ENCODE results near the gene NIPSNAP2. TPM values are rescaled to one million over a fixed set of nuclear protein-coding genes. Genes with fewer than 3 reads are reported as not detected.
"Not testable (repeated sequence)": the region's sequence is repeated elsewhere in the genome, so short reads cannot be mapped to it uniquely, and the experiment has no call there.

The NIPSNAP2 gene
- total RNA-seq, 2 donors from 2014 or later = 46.0 to 47.1 TPM

DNA sequence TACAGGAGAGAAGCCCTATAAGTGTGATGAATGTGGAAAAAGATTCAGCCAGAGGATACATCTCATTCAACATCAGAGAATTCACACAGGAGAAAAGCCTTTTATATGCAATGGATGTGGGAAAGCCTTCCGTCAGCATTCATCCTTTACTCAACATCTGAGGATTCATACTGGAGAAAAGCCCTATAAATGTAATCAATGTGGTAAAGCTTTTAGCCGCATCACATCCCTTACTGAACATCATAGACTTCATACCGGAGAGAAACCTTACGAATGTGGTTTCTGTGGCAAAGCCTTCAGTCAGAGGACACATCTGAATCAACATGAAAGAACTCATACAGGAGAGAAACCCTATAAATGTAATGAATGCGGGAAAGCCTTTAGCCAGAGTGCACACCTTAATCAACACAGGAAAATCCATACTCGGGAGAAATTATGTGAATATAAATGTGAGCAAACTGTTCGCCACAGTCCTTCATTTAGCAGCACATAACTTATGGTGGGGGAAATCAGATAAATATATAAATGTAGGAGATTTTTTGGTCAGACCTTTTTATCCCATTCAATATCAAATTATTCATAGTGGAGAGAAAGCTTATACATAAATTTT, 24.8 kb upstream of the NIPSNAP2 start:
- Histone ChIP-seq H3K4me3 (peak overlapping the region; percentile 4), H3K4me1 (ENCODE audit: control insufficient read depth in 1 of 2, low read depth in 2 of 2) (no peaks in the 10 kb centered on the region), H3K27ac (no peak overlapping the region), H3K27me3 (replicated peaks; ENCODE audit: insufficient read depth) (no peaks in the 10 kb centered on the region), H3K9me3 (peaks cover 46% of the 10 kb centered on the region), H3K36me3 (peaks cover 2% of the 10 kb centered on the region)
- no peak for ATAC-seq (ENCODE audit: insufficient number of reproducible peaks, low FRiP score, low read depth)
- no peak for DNase-seq (ENCODE audit: low spot score)
- TF ChIP-seq, protein P1, sequence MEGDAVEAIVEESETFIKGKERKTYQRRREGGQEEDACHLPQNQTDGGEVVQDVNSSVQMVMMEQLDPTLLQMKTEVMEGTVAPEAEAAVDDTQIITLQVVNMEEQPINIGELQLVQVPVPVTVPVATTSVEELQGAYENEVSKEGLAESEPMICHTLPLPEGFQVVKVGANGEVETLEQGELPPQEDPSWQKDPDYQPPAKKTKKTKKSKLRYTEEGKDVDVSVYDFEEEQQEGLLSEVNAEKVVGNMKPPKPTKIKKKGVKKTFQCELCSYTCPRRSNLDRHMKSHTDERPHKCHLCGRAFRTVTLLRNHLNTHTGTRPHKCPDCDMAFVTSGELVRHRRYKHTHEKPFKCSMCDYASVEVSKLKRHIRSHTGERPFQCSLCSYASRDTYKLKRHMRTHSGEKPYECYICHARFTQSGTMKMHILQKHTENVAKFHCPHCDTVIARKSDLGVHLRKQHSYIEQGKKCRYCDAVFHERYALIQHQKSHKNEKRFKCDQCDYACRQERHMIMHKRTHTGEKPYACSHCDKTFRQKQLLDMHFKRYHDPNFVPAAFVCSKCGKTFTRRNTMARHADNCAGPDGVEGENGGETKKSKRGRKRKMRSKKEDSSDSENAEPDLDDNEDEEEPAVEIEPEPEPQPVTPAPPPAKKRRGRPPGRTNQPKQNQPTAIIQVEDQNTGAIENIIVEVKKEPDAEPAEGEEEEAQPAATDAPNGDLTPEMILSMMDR (IDR thresholded peaks at IDR 0.05) = no peak

DNA sequence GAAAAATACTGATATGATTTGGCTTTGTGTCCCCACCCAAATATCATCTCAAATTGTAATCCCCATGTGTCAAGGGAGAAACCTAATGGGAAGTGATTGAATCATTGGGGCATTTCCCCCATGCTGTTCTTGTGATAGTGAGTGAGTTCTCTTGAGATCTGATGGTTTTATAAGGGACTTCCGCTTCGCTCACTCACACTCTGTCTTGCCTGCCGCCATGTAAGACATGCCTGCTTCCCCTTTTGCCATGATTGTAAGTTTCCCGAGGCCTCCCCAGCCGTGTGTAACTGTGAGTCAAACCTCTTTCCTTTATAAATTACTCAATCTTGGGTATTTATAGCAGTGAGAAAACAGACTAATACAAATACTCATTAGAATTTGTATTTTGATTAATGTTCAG, 17.8 kb upstream of the NIPSNAP2 start:
- Histone ChIP-seq H3K27me3 (replicated peaks; ENCODE audit: insufficient read depth) (no peaks in the 10 kb centered on the region), H3K27ac (no peak overlapping the region), H3K9me3 (no peaks in the 10 kb centered on the region), H3K4me3 (no peak overlapping the region), H3K4me1 (ENCODE audit: control insufficient read depth in 1 of 2, low read depth in 2 of 2) (no peaks in the 10 kb centered on the region), H3K36me3 (no peaks in the 10 kb centered on the region)
- DNase-seq (ENCODE audit: low spot score) (no peak), ATAC-seq (ENCODE audit: insufficient number of reproducible peaks, low FRiP score, low read depth) (no peak)
- TF ChIP-seq, protein P1 (IDR thresholded peaks at IDR 0.05) = no peak

DNA sequence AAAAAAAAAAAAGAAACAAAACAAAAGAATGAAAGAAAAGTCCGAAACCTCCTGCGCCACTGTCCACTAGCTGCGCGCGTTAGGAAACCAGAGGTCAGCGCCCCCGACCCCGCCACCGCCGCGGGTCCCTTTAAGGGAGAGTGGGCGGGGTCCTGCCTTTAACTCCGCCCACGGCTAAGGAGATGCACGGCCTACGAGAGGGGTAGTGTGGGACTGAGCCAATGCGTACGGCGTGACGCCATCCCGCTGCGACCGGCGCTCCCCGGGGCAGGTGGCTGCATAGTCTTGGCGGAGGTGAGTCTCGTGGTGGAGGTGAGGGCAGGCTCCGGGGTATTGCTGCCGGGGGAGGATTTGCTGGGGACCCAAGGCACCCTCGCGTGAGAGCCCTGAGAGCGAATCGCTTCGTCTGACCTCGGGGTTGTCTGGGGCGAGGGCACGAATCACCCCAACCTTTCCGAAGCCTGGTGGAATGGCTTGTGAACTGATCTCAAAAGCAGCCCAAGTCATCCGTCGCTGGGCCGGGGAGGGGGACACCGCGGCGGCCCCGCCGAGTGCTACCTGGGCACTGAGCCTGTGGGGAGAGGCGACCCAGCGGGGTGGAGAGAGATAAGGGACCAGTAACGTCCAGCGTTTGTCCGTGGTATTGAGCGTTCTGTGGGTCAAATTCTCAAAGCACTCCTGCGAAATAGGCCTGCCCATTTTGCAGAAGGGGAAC, 12.6 kb upstream of the NIPSNAP2 start, which contains the start of gene MRPS17:
Gene MRPS17 (plus strand): TSS at position 241 of the 715 bp plus-strand sequence. CDS start 1,319 bp downstream, outside the sequence.
- Histone ChIP-seq H3K27me3 (replicated peaks; ENCODE audit: insufficient read depth) (no peaks in the 10 kb centered on the region), H3K4me3 (peak within 1 kb of the TSS; percentile 95), H3K4me1 (ENCODE audit: control insufficient read depth in 1 of 2, low read depth in 2 of 2) (peaks cover 4 to 8% of the 10 kb centered on the region in 2 donors), H3K36me3 (peaks cover 5% of the 10 kb centered on the region), H3K27ac (peak within 1 kb of the TSS; percentile 53 to 69), H3K9me3 (no peaks in the 10 kb centered on the region)
- peak; percentile 62 for DNase-seq (ENCODE audit: low spot score)
- TF ChIP-seq, protein P1 (IDR thresholded peaks at IDR 0.05) = no peak
- peak; percentile 95 for ATAC-seq (ENCODE audit: insufficient number of reproducible peaks, low FRiP score, low read depth)

DNA sequence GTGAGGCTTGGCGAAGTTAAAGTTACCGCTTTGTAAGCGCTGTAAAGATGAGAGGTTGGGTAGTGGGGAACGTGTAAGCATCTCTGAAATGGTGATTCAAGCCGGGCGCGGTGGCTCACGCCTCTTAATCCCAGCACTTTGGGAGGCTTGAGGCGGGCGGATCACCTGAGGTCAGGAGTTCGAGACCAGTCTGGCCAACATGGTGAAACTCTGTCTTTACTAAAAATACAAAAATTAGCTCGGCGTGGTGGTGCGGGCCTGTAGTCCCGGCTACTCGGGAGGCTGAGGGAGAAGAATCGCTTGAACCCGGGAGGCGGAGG, 12.1 kb upstream of the NIPSNAP2 start:
- peak overlapping the region; percentile 95 for H3K4me3 ChIP-seq
- H3K27me3 ChIP-seq (replicated peaks; ENCODE audit: insufficient read depth); H3K9me3 ChIP-seq; H3K36me3 ChIP-seq; DNase-seq (ENCODE audit: low spot score); ATAC-seq (ENCODE audit: insufficient number of reproducible peaks, low FRiP score, low read depth); H3K4me1 ChIP-seq (ENCODE audit: control insufficient read depth in 1 of 2, low read depth in 2 of 2): not testable (repeated sequence)
- H3K27ac ChIP-seq = peak overlapping the region; percentile 53 to 69

DNA sequence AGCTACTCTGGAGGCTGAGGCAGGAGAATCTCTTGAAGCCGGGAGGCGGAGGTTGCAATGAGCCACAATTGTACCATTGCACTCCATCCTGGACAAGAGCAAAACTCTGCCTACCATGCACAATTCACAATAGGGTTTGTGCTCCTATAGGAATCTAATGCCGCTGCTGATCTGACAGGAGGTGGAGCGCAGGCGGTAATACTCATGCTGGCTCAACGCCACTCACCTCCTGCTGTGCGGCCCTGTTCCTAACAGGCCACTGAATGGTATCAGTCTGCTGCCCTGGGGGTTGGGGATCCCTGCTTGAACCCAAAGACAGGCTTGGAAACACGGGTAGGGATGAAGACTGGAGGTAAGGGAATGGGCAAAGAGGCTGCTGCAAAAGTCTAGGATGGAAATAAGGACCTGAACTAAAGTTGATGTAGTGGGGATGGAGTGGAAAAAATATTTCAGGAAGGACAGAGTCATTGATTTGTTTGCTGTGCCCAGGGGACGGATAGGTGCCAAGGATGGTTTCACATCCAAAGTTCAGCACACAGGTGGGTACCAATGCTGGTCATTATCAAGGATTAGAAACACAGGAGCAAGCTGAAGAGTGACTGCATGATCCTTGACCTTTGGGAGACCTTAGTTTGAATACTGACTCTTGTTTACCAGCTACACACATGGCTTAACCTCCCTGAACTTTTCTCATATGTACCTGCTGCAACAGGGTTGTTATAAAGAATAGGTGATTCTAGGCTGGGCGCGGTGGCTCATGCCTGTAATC, 10.5 kb upstream of the NIPSNAP2 start:
- no peaks in the 10 kb centered on the region for H3K9me3 ChIP-seq
- H3K27me3 ChIP-seq (replicated peaks; ENCODE audit: insufficient read depth) = no peaks in the 10 kb centered on the region
- ATAC-seq (ENCODE audit: insufficient number of reproducible peaks, low FRiP score, low read depth) (no peak), DNase-seq (ENCODE audit: low spot score) (no peak)
- peaks cover 4 to 8% of the 10 kb centered on the region in 2 donors for H3K4me1 ChIP-seq (ENCODE audit: control insufficient read depth in 1 of 2, low read depth in 2 of 2)
- no peak overlapping the region for H3K4me3 ChIP-seq
- peaks cover 5% of the 10 kb centered on the region for H3K36me3 ChIP-seq
- TF ChIP-seq, protein P1 (IDR thresholded peaks at IDR 0.05) = no peak
- no peak overlapping the region for H3K27ac ChIP-seq
